ENCODE measurements around the gene TLE2.
"Not testable (repeated sequence)": the region's sequence is repeated elsewhere in the genome, so short reads cannot be mapped to it uniquely, and the experiment has no call there.

GRCh38 chr19:2963631-2964030 is 65.4 kb downstream of the TLE2 start:
- TF ChIP-seq EP300, CTCF (IDR thresholded peaks at IDR 0.05): not testable (repeated sequence)
